Chondrocyte (in vitro differentiated cells): ENCODE data around the gene CLEC4G. TPM values are rescaled to one million over a fixed set of nuclear protein-coding genes. Genes with fewer than 3 reads are reported as not detected.

Source experiments
- DNase-seq: peaks from one replicate; pipeline ENCODE4 v3.0.0; 2021; ENCODE audit warnings: mixed read lengths, low spot score
- H3K27ac Mint-ChIP-seq: one replicate; pipeline ENCODE4 v1.8.0; 2021; ENCODE audit warnings: mild to moderate bottlenecking, moderate library complexity, mixed read lengths; ENCODE audit not compliant: unreplicated experiment
- H3K27me3 Mint-ChIP-seq: 2 replicates; pipeline ENCODE4 v1.8.0; 2021; ENCODE audit warnings: low read depth, mixed read lengths
- H3K36me3 Mint-ChIP-seq: 2 replicates; pipeline ENCODE4 v1.8.0; 2021; ENCODE audit warnings: low read depth, mixed read lengths
- H3K4me1 Mint-ChIP-seq: 2 replicates; pipeline ENCODE4 v1.8.0; 2021; ENCODE audit warnings: low read depth, mild to moderate bottlenecking, mixed read lengths
- H3K4me3 Mint-ChIP-seq: one replicate; pipeline ENCODE4 v1.8.0; 2021; ENCODE audit warnings: mild to moderate bottlenecking, moderate library complexity, mixed read lengths; ENCODE audit not compliant: unreplicated experiment
- H3K9me3 Mint-ChIP-seq: 2 replicates; pipeline ENCODE4 v1.8.0; 2021; ENCODE audit warnings: low read depth, mixed read lengths
- CTCF ChIP-seq: fragments of 200-600 bp; sonication (generic); IDR thresholded peaks from 2 replicates; pipeline ENCODE4 v1.5.0; 2021; ENCODE audit warnings: antibody characterized with exemption, mild to moderate bottlenecking, moderate library complexity
- total RNA-seq: library from RNA; stranded (reverse); gene quantifications from 3 replicates; pipeline ENCODE4 v1.2.1, GENCODE V29; 2021

Gene CLEC4G
- total RNA-seq, 1 donor from 2014 or later = not detected

- Mint-ChIP-seq H3K9me3 (no peaks in the 10 kb centered on the region), H3K4me1 (peaks cover 3% of the 10 kb centered on the region), H3K36me3 (peaks cover 7% of the 10 kb centered on the region), H3K4me3 (no peak overlapping the region), H3K27me3 (no peaks in the 10 kb centered on the region), H3K27ac (no peak overlapping the region)
- no peak for TF ChIP-seq CTCF
- DNase-seq = no peak
Observed at GRCh38 chr19:7687177-7687576, 44.7 kb downstream of the CLEC4G start.

- Mint-ChIP-seq H3K9me3 (no peaks in the 10 kb centered on the region), H3K4me1 (peaks cover 10% of the 10 kb centered on the region), H3K36me3 (peaks cover 7% of the 10 kb centered on the region), H3K4me3 (no peak overlapping the region), H3K27ac (no peak overlapping the region), H3K27me3 (no peaks in the 10 kb centered on the region)
- TF ChIP-seq CTCF = no peak
- no peak for DNase-seq
Observed at GRCh38 chr19:7685546-7686445, 46.1 kb downstream of the CLEC4G start.

GRCh38 chr19:7682175-7682855 is 49.6 kb downstream of the CLEC4G start:
- peaks cover 7% of the 10 kb centered on the region for H3K36me3 Mint-ChIP-seq
- peaks cover 14% of the 10 kb centered on the region for H3K4me1 Mint-ChIP-seq
- H3K27me3 Mint-ChIP-seq = peaks cover 15% of the 10 kb centered on the region
- H3K9me3 Mint-ChIP-seq = no peaks in the 10 kb centered on the region
- H3K27ac Mint-ChIP-seq = no peak overlapping the region
- peak overlapping the region; percentile 88 for H3K4me3 Mint-ChIP-seq
- DNase-seq = no peak
- TF ChIP-seq CTCF = no peak

GRCh38 chr19:7681340-7682174 is 50.4 kb downstream of the CLEC4G start:
- Mint-ChIP-seq H3K27ac (peak overlapping the region; percentile 22), H3K36me3 (peaks cover 7% of the 10 kb centered on the region), H3K9me3 (no peaks in the 10 kb centered on the region), H3K27me3 (peaks cover 21% of the 10 kb centered on the region), H3K4me1 (peaks cover 14% of the 10 kb centered on the region), H3K4me3 (peak overlapping the region; percentile 88)
- no peak for DNase-seq
- TF ChIP-seq CTCF = peak; percentile 74
